Transverse colon (tissue), 4 donors: ENCODE results near the gene CFLAR. TPM values are rescaled to one million over a fixed set of nuclear protein-coding genes. Genes with fewer than 3 reads are reported as not detected.

Experiments used
- DNase-seq: peaks from one replicate; pipeline ENCODE4 v3.0.0-alpha.2; 2019
- H3K27ac ChIP-seq, 4 donors: fragments of 200-600 bp; sonication (generic); 2 replicates each; pipeline ENCODE4 v1.5.1; 2016 to 2018; ENCODE audit warnings: inconsistent platforms in 4 of 4
- H3K27me3 ChIP-seq: fragments of 200-600 bp; sonication (generic); 2 replicates; pipeline ENCODE4 v1.5.1; 2017; ENCODE audit warnings: inconsistent platforms
- H3K36me3 ChIP-seq, 4 donors: fragments of 200-600 bp; sonication (generic); 2 replicates each; pipeline ENCODE4 v1.5.1; 2017 to 2019; ENCODE audit warnings: inconsistent platforms in 4 of 4
- H3K4me1 ChIP-seq, 4 donors: fragments of 200-600 bp; sonication (generic); 2 replicates each; pipeline ENCODE4 v1.5.1; 2017 to 2020; ENCODE audit warnings: inconsistent platforms in 4 of 4
- H3K4me3 ChIP-seq, 4 donors: fragments of 200-600 bp; sonication (generic); 1 replicate in 1 of 4; 2 replicates in 3 of 4; pipeline versions ENCODE4 v1.5.1 to v1.6.1; 2017 to 2019; ENCODE audit warnings: inconsistent platforms in 4 of 4
- H3K9me3 ChIP-seq, 2 donors: fragments of 200-600 bp; sonication (generic); 2 replicates each; pipeline ENCODE4 v1.5.1; 2017 to 2019; ENCODE audit warnings: inconsistent platforms in 2 of 2
- EP300 ChIP-seq: sonication (generic); formaldehyde crosslinking; IDR thresholded peaks from one replicate; pipeline ENCODE4 v1.6.1; 2017; ENCODE audit warnings: antibody characterized with exemption, low read depth
- POLR2A ChIP-seq: fragments of 450-650 bp; IDR thresholded peaks from one replicate; pipeline ENCODE4 v1.6.1; 2016; ENCODE audit warnings: antibody characterized with exemption, mild to moderate bottlenecking, moderate library complexity
- POLR2AphosphoS5 ChIP-seq, 3 donors: sonication (generic); formaldehyde crosslinking; IDR thresholded peaks; one replicate each; pipeline ENCODE4 v1.6.1; 2016; ENCODE audit warnings: antibody characterized with exemption in 3 of 3
- WGBS, 2 donors: methylation state at CpG; one replicate each; pipeline ENCODE4 v1.1.5; 2018; ENCODE audit warnings: low coverage in 1 of 2; 5-methylcytosine and 5-hydroxymethylcytosine counted together
- in situ Hi-C, 4 donors: fragments of 200-750 bp; cut with MboI; loops; one replicate each; pipeline versions ENCODE4 v1.15.0 to v1.15.1; 2017; ENCODE audit warnings: low sequenced_read_pairs in 3 of 4, low pct_ligation_motif_present in 1 of 4, low pct_unique_long_range_greater_than_20kb in 1 of 4
- intact Hi-C: fragments of 100-400 bp; cut with DNase I; formaldehyde crosslinking; loops from one replicate; pipeline ENCODE4 v1.15.1; 2023; ENCODE audit warnings: low total_unique reads
- total RNA-seq, 4 donors: library from RNA; depleted of rRNA; stranded (reverse); fragments of >200 nt; gene quantifications; one replicate each; pipeline ENCODE4 v1.1.0, GENCODE V29; 2016
- TF ChIP-seq, protein P1 (sequence below), 5 experiments: fragments of 200-600 bp in 3 of 5; fragments of 450-650 bp in 2 of 5; sonication (generic) in 3 of 5; IDR thresholded peaks; 1 replicate in 2 of 5; 2 replicates in 3 of 5; pipeline ENCODE4 v1.5.1; 2016 to 2017; ENCODE audit warnings: antibody characterized with exemption in 5 of 5, inconsistent platforms in 3 of 5, mild to moderate bottlenecking in 2 of 5, moderate library complexity in 1 of 5

Gene CFLAR
- total RNA-seq, 4 donors from 2014 or later, result 148 to 449 (median 323) TPM

DNA sequence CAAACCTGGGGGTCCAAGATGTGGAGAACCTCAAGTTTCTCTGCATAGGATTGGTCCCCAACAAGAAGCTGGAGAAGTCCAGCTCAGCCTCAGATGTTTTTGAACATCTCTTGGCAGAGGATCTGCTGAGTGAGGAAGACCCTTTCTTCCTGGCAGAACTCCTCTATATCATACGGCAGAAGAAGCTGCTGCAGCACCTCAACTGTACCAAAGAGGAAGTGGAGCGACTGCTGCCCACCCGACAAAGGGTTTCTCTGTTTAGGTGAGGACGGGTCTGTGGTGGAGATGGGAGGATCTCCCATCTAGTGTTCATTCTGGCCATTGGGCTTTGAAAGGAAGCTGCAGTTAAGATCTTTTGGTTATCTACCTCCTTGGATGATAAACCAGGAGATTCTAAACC, 69.9 kb downstream of the CFLAR start:
- TF ChIP-seq POLR2AphosphoS5 (IDR thresholded peaks at IDR 0.05) (no peak), POLR2A (no peak), EP300 (no peak)
- TF ChIP-seq, protein P1, sequence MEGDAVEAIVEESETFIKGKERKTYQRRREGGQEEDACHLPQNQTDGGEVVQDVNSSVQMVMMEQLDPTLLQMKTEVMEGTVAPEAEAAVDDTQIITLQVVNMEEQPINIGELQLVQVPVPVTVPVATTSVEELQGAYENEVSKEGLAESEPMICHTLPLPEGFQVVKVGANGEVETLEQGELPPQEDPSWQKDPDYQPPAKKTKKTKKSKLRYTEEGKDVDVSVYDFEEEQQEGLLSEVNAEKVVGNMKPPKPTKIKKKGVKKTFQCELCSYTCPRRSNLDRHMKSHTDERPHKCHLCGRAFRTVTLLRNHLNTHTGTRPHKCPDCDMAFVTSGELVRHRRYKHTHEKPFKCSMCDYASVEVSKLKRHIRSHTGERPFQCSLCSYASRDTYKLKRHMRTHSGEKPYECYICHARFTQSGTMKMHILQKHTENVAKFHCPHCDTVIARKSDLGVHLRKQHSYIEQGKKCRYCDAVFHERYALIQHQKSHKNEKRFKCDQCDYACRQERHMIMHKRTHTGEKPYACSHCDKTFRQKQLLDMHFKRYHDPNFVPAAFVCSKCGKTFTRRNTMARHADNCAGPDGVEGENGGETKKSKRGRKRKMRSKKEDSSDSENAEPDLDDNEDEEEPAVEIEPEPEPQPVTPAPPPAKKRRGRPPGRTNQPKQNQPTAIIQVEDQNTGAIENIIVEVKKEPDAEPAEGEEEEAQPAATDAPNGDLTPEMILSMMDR (IDR thresholded peaks at IDR 0.05), result no peak
- no peaks in the 10 kb centered on the region for H3K27me3 ChIP-seq
- no peak for DNase-seq
- H3K4me1 ChIP-seq, result peaks cover 0 to 37% (median 6%) of the 10 kb centered on the region in 4 donors
- no peaks in the 10 kb centered on the region for H3K9me3 ChIP-seq
- 75% methylated on average over 4 of the region's 4 CpGs; no CpG with 5 or more reads in 1 of the 2 donors for WGBS, 2 donors
- no peak overlapping the region for H3K4me3 ChIP-seq
- intact Hi-C loops, result no loop called here
- H3K36me3 ChIP-seq, result peaks cover 0 to 6% (median 0%) of the 10 kb centered on the region in 4 donors
- in situ Hi-C loops, result loop anchor here in 1 of 4 donors (10.0 kb wide), 1 partner anchor 49 kb away; no protein-coding TSS in a partner anchor
- H3K27ac ChIP-seq, result peak overlapping the region in 1 of 4 donors; percentile 3

DNA sequence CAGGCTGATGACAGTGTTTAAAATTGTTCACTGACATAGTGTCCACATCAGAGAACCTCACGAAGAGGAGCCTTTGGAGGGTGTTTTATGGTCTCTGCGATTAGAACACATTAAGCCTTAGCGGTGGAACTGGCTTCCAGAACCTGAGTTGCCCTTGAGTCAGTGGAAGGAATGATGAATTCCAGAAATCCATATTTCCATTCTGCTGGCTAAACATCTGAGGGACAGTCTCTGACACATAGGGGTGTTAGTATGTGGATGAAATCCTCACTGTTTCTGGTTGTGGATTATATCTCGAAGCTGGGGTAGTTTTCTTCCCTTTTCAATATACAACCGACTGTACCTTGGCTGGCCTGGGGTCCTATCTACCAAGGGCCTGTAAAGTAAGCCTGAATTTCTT, 71.0 kb downstream of the CFLAR start:
- H3K4me1 ChIP-seq, result peaks cover 0 to 37% (median 6%) of the 10 kb centered on the region in 4 donors
- 84 to 89% methylated on average over 4 to 5 of the region's 5 CpGs for WGBS, 2 donors
- H3K4me3 ChIP-seq, result no peak overlapping the region
- peaks cover 0 to 6% (median 0%) of the 10 kb centered on the region in 4 donors for H3K36me3 ChIP-seq
- no peaks in the 10 kb centered on the region for H3K27me3 ChIP-seq
- intact Hi-C loops, result no loop called here
- H3K9me3 ChIP-seq, result no peaks in the 10 kb centered on the region
- in situ Hi-C loops, result loop anchor here in 1 of 4 donors (10.0 kb wide), 1 partner anchor 48 kb away; no protein-coding TSS in a partner anchor
- no peak for TF ChIP-seq POLR2AphosphoS5 (IDR thresholded peaks at IDR 0.05)
- no peak for TF ChIP-seq POLR2A
- TF ChIP-seq EP300, result no peak
- TF ChIP-seq, protein P1 (IDR thresholded peaks at IDR 0.05), result no peak
- no peak overlapping the region for H3K27ac ChIP-seq
- DNase-seq, result no peak

DNA sequence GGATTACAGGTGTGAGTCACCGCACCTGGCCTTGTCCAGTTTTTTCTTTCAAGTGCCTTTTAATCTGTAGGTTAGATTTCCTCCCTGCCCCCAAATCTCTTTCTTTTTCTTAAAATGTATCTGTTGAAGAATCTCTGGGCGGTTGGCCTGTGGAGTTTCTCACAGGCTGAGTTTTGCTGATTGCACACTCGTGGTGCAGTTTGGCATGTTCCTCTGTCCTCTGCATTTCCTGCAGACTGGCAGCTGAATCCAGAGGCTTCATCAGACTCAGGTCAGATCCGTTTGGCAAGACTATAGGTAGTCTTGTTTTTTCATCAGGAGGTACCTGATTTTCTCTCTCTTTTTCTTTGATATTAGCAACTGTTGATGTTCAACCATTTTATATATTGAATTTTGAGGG, 72.5 kb downstream of the CFLAR start:
- Histone ChIP-seq H3K36me3 (peaks cover 0 to 6% (median 0%) of the 10 kb centered on the region in 4 donors), H3K27ac (no peak overlapping the region), H3K27me3 (no peaks in the 10 kb centered on the region), H3K4me1 (peaks cover 0 to 34% (median 4%) of the 10 kb centered on the region in 4 donors), H3K4me3 (no peak overlapping the region), H3K9me3 (no peaks in the 10 kb centered on the region)
- intact Hi-C loops (no loop called here), in situ Hi-C loops (loop anchor here in 1 of 4 donors (10.0 kb wide), 1 partner anchor 46 kb away; no protein-coding TSS in a partner anchor)
- 95 to 97% methylated on average over 3 to 4 of the region's 4 CpGs for WGBS, 2 donors
- no peak for DNase-seq
- TF ChIP-seq EP300 (no peak), POLR2AphosphoS5 (IDR thresholded peaks at IDR 0.05) (no peak), POLR2A (no peak)
- TF ChIP-seq, protein P1 (IDR thresholded peaks at IDR 0.05), result no peak

DNA sequence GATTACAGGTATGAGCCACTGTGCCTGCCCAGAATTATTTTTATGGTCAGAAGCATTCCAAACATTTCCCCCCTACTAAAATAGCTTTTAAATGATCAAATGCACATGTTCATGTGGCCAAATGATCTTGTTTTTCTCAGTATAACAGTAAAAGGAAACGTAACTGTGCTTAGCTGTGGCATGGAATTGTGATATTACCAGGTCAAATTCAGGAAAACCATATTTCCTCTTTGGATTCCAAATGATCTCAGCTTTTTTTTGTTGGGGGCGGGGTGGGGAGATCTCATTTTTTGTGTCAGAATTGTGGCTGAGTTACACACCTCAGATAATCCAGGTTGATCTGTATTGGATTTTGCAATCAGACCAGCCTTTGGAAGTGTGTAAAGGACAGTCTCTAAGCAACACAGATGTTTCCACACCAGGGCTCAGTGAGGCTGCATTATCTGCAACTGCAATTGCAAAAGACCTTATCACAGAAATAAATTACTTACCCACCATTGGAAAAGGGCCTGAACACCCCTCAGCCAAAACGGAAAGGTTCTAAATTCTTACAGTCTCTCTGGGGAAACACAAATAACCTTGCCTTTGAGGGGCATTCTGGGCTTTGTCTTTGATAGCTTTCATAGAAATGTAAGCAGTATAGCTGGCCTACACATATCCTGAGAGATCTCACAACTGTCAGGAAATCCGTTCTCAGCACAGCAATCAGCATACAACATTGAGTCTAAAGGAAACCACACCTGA, 75.3 kb downstream of the CFLAR start:
- in situ Hi-C loops (no loop called here), intact Hi-C loops (no loop called here)
- Histone ChIP-seq H3K36me3 (peaks cover 0 to 18% (median 0%) of the 10 kb centered on the region in 4 donors), H3K9me3 (no peaks in the 10 kb centered on the region), H3K4me3 (no peak overlapping the region), H3K27me3 (no peaks in the 10 kb centered on the region), H3K4me1 (peaks cover 0 to 27% (median 5%) of the 10 kb centered on the region in 4 donors), H3K27ac (peak overlapping the region; percentile 19 to 41 (median 28))
- 63 to 65% methylated on average over 3 to 4 of the region's 4 CpGs for WGBS, 2 donors
- TF ChIP-seq POLR2A, result no peak
- no peak for TF ChIP-seq POLR2AphosphoS5 (IDR thresholded peaks at IDR 0.05)
- no peak for TF ChIP-seq EP300
- TF ChIP-seq, protein P1 (IDR thresholded peaks at IDR 0.05), result no peak
- DNase-seq, result no peak
